Endothelial cell of umbilical vein (primary cell): ENCODE results near the gene RMP24.

Experiments used
- BruUV-seq: library from RNA; stranded (reverse); fragments of 400-500 nt; replicated peaks from 2 replicates; lab custom pipeline; 2021; lab: Mats Ljungman, UMichigan
- CTCF ChIA-PET: fragments of 300-600, 350-600 bp; sonication (Branson Sonifier 250); formaldehyde crosslinking; loops from one replicate; lab custom pipeline; 2021; ENCODE audit warnings: antibody characterized with exemption, inconsistent platforms; lab: Charles Lee
- POLR2A ChIA-PET: fragments of 300-600, 350-600 bp; sonication (Branson Sonifier 250); formaldehyde crosslinking; loops from one replicate; lab custom pipeline; 2021; ENCODE audit warnings: antibody characterized with exemption, inconsistent platforms; lab: Charles Lee
- DNase-seq: peaks from one replicate; pipeline ENCODE4 v3.0.0-alpha.2; 2011; ENCODE audit warnings: low read depth, low spot score
- FAIRE-seq: peaks from 2 replicates; lab custom pipeline; 2011; peaks lifted over from hg19 to GRCh38; lab: Jason Lieb, UNC
- H2AFZ ChIP-seq: 2 replicates; pipeline ENCODE4 v1.6.0; 2012; ENCODE audit warnings: low read depth, low read length, control low read depth, inconsistent platforms
- H3K27ac ChIP-seq: 2 replicates; pipeline ENCODE4 v1.5.1; 2011; ENCODE audit warnings: low read depth, mild to moderate bottlenecking, control low read depth, low read length, moderate library complexity; ENCODE audit not compliant: insufficient read depth
- H3K27me3 ChIP-seq, 2 experiments: 2 replicates each; pipeline versions ENCODE4 v1.6.0 to v1.6.1; 2011; ENCODE audit warnings: low read length in 2 of 2, mixed read lengths in 1 of 2; ENCODE audit not compliant: control insufficient read depth in 2 of 2, insufficient read depth in 2 of 2
- H3K36me3 ChIP-seq, 2 experiments: 2 replicates in 1 of 2; 3 replicates in 1 of 2; pipeline ENCODE4 v1.5.1; 2011; ENCODE audit warnings: low read length in 2 of 2, mild to moderate bottlenecking in 1 of 2, moderate library complexity in 1 of 2; ENCODE audit not compliant: control insufficient read depth in 2 of 2, insufficient read depth in 2 of 2; ENCODE audit errors: extremely low read depth in 1 of 2
- H3K4me1 ChIP-seq: 3 replicates; pipeline ENCODE4 v1.5.1; 2011; ENCODE audit warnings: mild to moderate bottlenecking, low read length; ENCODE audit not compliant: control insufficient read depth, insufficient read depth; ENCODE audit errors: extremely low read depth
- H3K4me2 ChIP-seq: 2 replicates; pipeline ENCODE4 v1.6.1; 2011; ENCODE audit warnings: low read length, control low read depth, mixed read lengths; ENCODE audit not compliant: insufficient read depth
- H3K4me3 ChIP-seq, 3 experiments: fragments of 200-600 bp in 1 of 3; sonication (generic), shearing (Covaris generic) in 1 of 3; replicated peaks in 1 of 3; 2 replicates each; pipeline ENCODE4 v1.5.1; 2011 to 2016; ENCODE audit warnings: control low read depth in 3 of 3, low read length in 3 of 3, mild to moderate bottlenecking in 2 of 3, inconsistent platforms in 1 of 3, low read depth in 1 of 3, moderate library complexity in 1 of 3; ENCODE audit not compliant: insufficient read depth in 1 of 3
- H3K79me2 ChIP-seq: 2 replicates; pipeline ENCODE4 v1.6.0; 2012; ENCODE audit warnings: low read length, inconsistent platforms; ENCODE audit not compliant: control insufficient read depth, insufficient read depth
- H3K9ac ChIP-seq: replicated peaks from 2 replicates; pipeline ENCODE3; 2011; ENCODE audit warnings: low read length, control low read depth; ENCODE audit not compliant: insufficient read depth; ENCODE audit errors: extremely low read depth
- H3K9me1 ChIP-seq: replicated peaks from 3 replicates; pipeline ENCODE4 v1.6.0; 2011; ENCODE audit warnings: mild to moderate bottlenecking, low read length; ENCODE audit not compliant: control insufficient read depth, insufficient read depth; ENCODE audit errors: extremely low read depth
- H3K9me3 ChIP-seq: replicated peaks from 2 replicates; pipeline ENCODE4 v1.5.1; 2012; ENCODE audit warnings: low read length, inconsistent platforms; ENCODE audit not compliant: control insufficient read depth, insufficient read depth
- H4K20me1 ChIP-seq: replicated peaks from 2 replicates; pipeline ENCODE3; 2011; ENCODE audit warnings: mild to moderate bottlenecking, low read length; ENCODE audit not compliant: control insufficient read depth, insufficient read depth; ENCODE audit errors: extremely low read depth
- CTCF ChIP-seq, 2 donors: IDR thresholded peaks; 1 replicate in 1 of 2; 2 replicates in 1 of 2; pipeline ENCODE4 v1.5.1; 2011; ENCODE audit warnings: low read length in 2 of 2, mild to moderate bottlenecking in 2 of 2, moderate library complexity in 2 of 2, control low read depth in 1 of 2, inconsistent platforms in 1 of 2, low read depth in 1 of 2; ENCODE audit not compliant: insufficient read depth in 1 of 2; ENCODE audit errors: extremely low read depth in 1 of 2
- EZH2 ChIP-seq: IDR thresholded peaks from 2 replicates; pipeline ENCODE4 v1.6.1; 2012; ENCODE audit warnings: borderline replicate concordance, low read depth, mild to moderate bottlenecking, moderate library complexity, low read length, inconsistent platforms; ENCODE audit not compliant: severe bottlenecking
- FOS ChIP-seq: IDR thresholded peaks from 2 replicates; pipeline ENCODE4 v1.6.1; 2011; ENCODE audit warnings: mild to moderate bottlenecking, low read length, moderate library complexity, borderline replicate concordance; ENCODE audit not compliant: insufficient read depth
- GATA2 ChIP-seq: IDR thresholded peaks from 2 replicates; pipeline ENCODE4 v1.7.0; 2011; ENCODE audit warnings: low read depth, mild to moderate bottlenecking, moderate library complexity, mixed read lengths, low read length; ENCODE audit not compliant: insufficient read length, insufficient read depth
- JUN ChIP-seq: IDR thresholded peaks from 2 replicates; pipeline ENCODE4 v1.6.1; 2011; ENCODE audit warnings: borderline replicate concordance, low read depth; ENCODE audit not compliant: insufficient read length, insufficient read depth
- MAX ChIP-seq: IDR thresholded peaks from 2 replicates; pipeline ENCODE4 v1.6.1; 2011; ENCODE audit not compliant: insufficient read depth, insufficient read length
- MYC ChIP-seq: IDR thresholded peaks from one replicate; pipeline ENCODE4 v1.6.1; 2011; ENCODE audit warnings: mild to moderate bottlenecking, low read depth, low read length
- POLR2A ChIP-seq: IDR thresholded peaks from 2 replicates; pipeline ENCODE4 v1.6.1; 2012; ENCODE audit warnings: low read depth, mild to moderate bottlenecking, control low read depth, low read length
- POLR2AphosphoS5 ChIP-seq: IDR thresholded peaks from 2 replicates; pipeline ENCODE4 v1.6.1; 2012; ENCODE audit warnings: low read depth, mild to moderate bottlenecking, control low read depth, low read length, moderate library complexity; ENCODE audit not compliant: insufficient read depth
- dilution Hi-C: fragments of 300-500 bp; cut with MboI; formaldehyde crosslinking; loops from one replicate; pipeline ENCODE4 v1.15.0; 2019; ENCODE audit warnings: low sequenced_read_pairs; ENCODE audit not compliant: extremely low pct_ligation_motif_present
- intact Hi-C: fragments of 100-400 bp; cut with micrococcal nuclease; formaldehyde crosslinking; loops from one replicate; pipeline ENCODE4 v1.10.0; 2022

RMP24 gene

GRCh38 chr18:35942133-35942532 is 30.3 kb upstream of the RMP24 start:
- Histone ChIP-seq H3K36me3 (no peaks in the 10 kb centered on the region), H3K9me3 (no peaks in the 10 kb centered on the region), H4K20me1 (no peaks in the 10 kb centered on the region), H3K9ac (no peak overlapping the region), H2AFZ (no peak overlapping the region), H3K27ac (no peak overlapping the region), H3K4me2 (no peak overlapping the region), H3K4me3 (no peak overlapping the region), H3K9me1 (no peaks in the 10 kb centered on the region), H3K4me1 (no peaks in the 10 kb centered on the region), H3K79me2 (no peaks in the 10 kb centered on the region), H3K27me3 (peaks cover 0 to 6% of the 10 kb centered on the region in 2 experiments)
- ChIA-PET POLR2A (no interaction called here), CTCF (interaction anchor here (0.6 to 6.9 kb wide), 3 partner anchors 9 to 739 kb away, joined by 3 to 68 read pairs (median 3); no protein-coding TSS in a partner anchor)
- FAIRE-seq = no peak
- TF ChIP-seq POLR2AphosphoS5 (no peak), FOS (no peak), POLR2A (no peak), CTCF (IDR thresholded peaks at IDR 0.05; ENCODE audit: extremely low read depth in 1 of 2, insufficient read depth in 1 of 2, low read depth in 1 of 2, low read length in 2 of 2) (no peak), EZH2 (no peak), JUN (no peak), MYC (no peak), MAX (no peak), GATA2 (no peak)
- dilution Hi-C loops = no loop called here
- BruUV-seq = no TSS peak
- intact Hi-C loops = no loop called here
- no peak for DNase-seq
